Measurements from ENCODE around the gene ATP6V0A1.
A peak's percentile ranks its signal among the peaks of the same experiment; 100 is the strongest.

ATP6V0A1 gene

GRCh38 chr17:42423766-42424165 is 34.9 kb upstream of the ATP6V0A1 start:
- peaks cover 25% of the 10 kb centered on the region for H3K36me3 ChIP-seq (ENCODE audit: insufficient read depth, insufficient read length, low read length)
- DNase-seq (ENCODE audit: low read depth, low spot score) = no peak
- peaks cover 15% of the 10 kb centered on the region for H3K4me1 ChIP-seq (ENCODE audit: insufficient read depth, insufficient read length)
- peak overlapping the region; percentile 27 for H3K4me3 ChIP-seq (ENCODE audit: insufficient read length, low read depth)
- H3K9me3 ChIP-seq (ENCODE audit: insufficient read depth, low read length) = no peaks in the 10 kb centered on the region
- H3K9ac ChIP-seq (ENCODE audit: insufficient read length, low read depth) = peak overlapping the region; percentile 66
- TF ChIP-seq ZNF274 (IDR thresholded peaks at IDR 0.05; ENCODE audit: low read depth, low read length) (no peak), YY1 (IDR thresholded peaks at IDR 0.05; ENCODE audit: insufficient read depth, insufficient read length) (no peak), SUZ12 (IDR thresholded peaks at IDR 0.05; ENCODE audit: extremely low read depth, insufficient read depth, insufficient read length) (no peak)
- no peaks in the 10 kb centered on the region for H3K27me3 ChIP-seq (ENCODE audit: insufficient read depth, insufficient read length)

GRCh38 chr17:42424991-42425610 is 33.6 kb upstream of the ATP6V0A1 start:
- Histone ChIP-seq H3K9me3 (ENCODE audit: insufficient read depth, low read length) (no peaks in the 10 kb centered on the region), H3K27me3 (ENCODE audit: insufficient read depth, insufficient read length) (no peaks in the 10 kb centered on the region), H3K4me1 (ENCODE audit: insufficient read depth, insufficient read length) (peaks cover 18% of the 10 kb centered on the region), H3K9ac (ENCODE audit: insufficient read length, low read depth) (no peak overlapping the region), H3K4me3 (ENCODE audit: insufficient read length, low read depth) (no peak overlapping the region), H3K36me3 (ENCODE audit: insufficient read depth, insufficient read length, low read length) (peaks cover 17% of the 10 kb centered on the region)
- DNase-seq (ENCODE audit: low read depth, low spot score) = no peak
- TF ChIP-seq ZNF274 (IDR thresholded peaks at IDR 0.05; ENCODE audit: low read depth, low read length) (no peak), SUZ12 (IDR thresholded peaks at IDR 0.05; ENCODE audit: extremely low read depth, insufficient read depth, insufficient read length) (no peak)

GRCh38 chr17:42428141-42428944 is 30.3 kb upstream of the ATP6V0A1 start:
- no peak for DNase-seq (ENCODE audit: low read depth, low spot score)
- Histone ChIP-seq H3K9me3 (ENCODE audit: insufficient read depth, low read length) (no peaks in the 10 kb centered on the region), H3K27me3 (ENCODE audit: insufficient read depth, insufficient read length) (no peaks in the 10 kb centered on the region), H3K4me3 (ENCODE audit: insufficient read length, low read depth) (no peak overlapping the region), H3K36me3 (ENCODE audit: insufficient read depth, insufficient read length, low read length) (no peaks in the 10 kb centered on the region), H3K4me1 (ENCODE audit: insufficient read depth, insufficient read length) (peaks cover 10% of the 10 kb centered on the region), H3K9ac (ENCODE audit: insufficient read length, low read depth) (no peak overlapping the region)
- TF ChIP-seq ZNF274 (IDR thresholded peaks at IDR 0.05; ENCODE audit: low read depth, low read length) (no peak), SUZ12 (IDR thresholded peaks at IDR 0.05; ENCODE audit: extremely low read depth, insufficient read depth, insufficient read length) (no peak), YY1 (IDR thresholded peaks at IDR 0.05; ENCODE audit: insufficient read depth, insufficient read length) (no peak)

- no peak for DNase-seq (ENCODE audit: low read depth, low spot score)
- Histone ChIP-seq H3K4me1 (ENCODE audit: insufficient read depth, insufficient read length) (peaks cover 8% of the 10 kb centered on the region), H3K9ac (ENCODE audit: insufficient read length, low read depth) (no peak overlapping the region), H3K27me3 (ENCODE audit: insufficient read depth, insufficient read length) (no peaks in the 10 kb centered on the region), H3K9me3 (ENCODE audit: insufficient read depth, low read length) (no peaks in the 10 kb centered on the region), H3K36me3 (ENCODE audit: insufficient read depth, insufficient read length, low read length) (no peaks in the 10 kb centered on the region), H3K4me3 (ENCODE audit: insufficient read length, low read depth) (no peak overlapping the region)
- no peak for TF ChIP-seq YY1 (IDR thresholded peaks at IDR 0.05; ENCODE audit: insufficient read depth, insufficient read length)
- no peak for TF ChIP-seq SUZ12 (IDR thresholded peaks at IDR 0.05; ENCODE audit: extremely low read depth, insufficient read depth, insufficient read length)
- TF ChIP-seq ZNF274 (IDR thresholded peaks at IDR 0.05; ENCODE audit: low read depth, low read length) = no peak
These were observed 28.8 kb upstream of the ATP6V0A1 start for GRCh38 chr17:42429726-42430447.

- no peak for DNase-seq (ENCODE audit: low read depth, low spot score)
- no peaks in the 10 kb centered on the region for H3K27me3 ChIP-seq (ENCODE audit: insufficient read depth, insufficient read length)
These were observed 26.9 kb upstream of the ATP6V0A1 start for GRCh38 chr17:42431758-42432161.

GRCh38 chr17:42436391-42436790 is 22.3 kb upstream of the ATP6V0A1 start:
- Histone ChIP-seq H3K4me1 (ENCODE audit: insufficient read depth, insufficient read length) (no peaks in the 10 kb centered on the region), H3K9me3 (ENCODE audit: insufficient read depth, low read length) (no peaks in the 10 kb centered on the region), H3K9ac (ENCODE audit: insufficient read length, low read depth) (no peak overlapping the region), H3K4me3 (ENCODE audit: insufficient read length, low read depth) (no peak overlapping the region), H3K36me3 (ENCODE audit: insufficient read depth, insufficient read length, low read length) (no peaks in the 10 kb centered on the region), H3K27me3 (ENCODE audit: insufficient read depth, insufficient read length) (no peaks in the 10 kb centered on the region)
- no peak for TF ChIP-seq SUZ12 (IDR thresholded peaks at IDR 0.05; ENCODE audit: extremely low read depth, insufficient read depth, insufficient read length)
- no peak for TF ChIP-seq ZNF274 (IDR thresholded peaks at IDR 0.05; ENCODE audit: low read depth, low read length)
- no peak for TF ChIP-seq YY1 (IDR thresholded peaks at IDR 0.05; ENCODE audit: insufficient read depth, insufficient read length)
- no peak for DNase-seq (ENCODE audit: low read depth, low spot score)

More at GRCh38 chr17:42431758-42432161, 26.9 kb upstream of the ATP6V0A1 start:
- Histone ChIP-seq H3K36me3 (ENCODE audit: insufficient read depth, insufficient read length, low read length) (no peaks in the 10 kb centered on the region), H3K4me1 (ENCODE audit: insufficient read depth, insufficient read length) (peaks cover 4% of the 10 kb centered on the region), H3K4me3 (ENCODE audit: insufficient read length, low read depth) (no peak overlapping the region), H3K9ac (ENCODE audit: insufficient read length, low read depth) (no peak overlapping the region), H3K9me3 (ENCODE audit: insufficient read depth, low read length) (no peaks in the 10 kb centered on the region)
- no peak for TF ChIP-seq ZNF274 (IDR thresholded peaks at IDR 0.05; ENCODE audit: low read depth, low read length)

All from NT2/D1 (cell line).